Activated CD8-positive, alpha-beta memory T cell treated with anti-CD3 and anti-CD28 coated beads, Interleukin-2, amount 50 U/mL, for 1 hour (primary cell): ENCODE data around the gene ESM1.

Source experiments
- DNase-seq: peaks from one replicate; pipeline ENCODE4 v3.0.0-alpha.2; 2020; ENCODE audit errors: extremely low read depth

ESM1 gene

DNA sequence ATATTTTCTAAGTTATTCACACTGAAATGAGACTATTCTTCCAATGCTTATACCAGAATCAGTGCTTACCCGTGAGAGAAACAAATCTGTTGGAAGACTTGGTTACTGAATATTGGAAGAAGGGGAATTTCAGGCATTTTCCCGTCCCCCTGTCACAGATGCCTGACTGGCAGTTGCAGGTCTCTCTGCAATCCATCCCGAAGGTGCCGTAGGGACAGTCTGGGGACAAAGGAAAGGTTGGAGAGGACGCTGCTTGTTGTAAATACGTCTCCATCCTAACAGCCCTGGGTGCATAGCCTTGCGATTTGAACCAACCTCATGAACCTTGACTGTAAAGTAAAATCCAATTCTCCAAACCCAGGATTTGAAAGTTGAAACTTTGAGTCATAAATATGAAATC, 3.5 kb downstream of the ESM1 start:
- no peak for DNase-seq

GRCh38 chr5:54975701-54976100, 9.7 kb downstream of the ESM1 start:
- no peak for DNase-seq

DNA sequence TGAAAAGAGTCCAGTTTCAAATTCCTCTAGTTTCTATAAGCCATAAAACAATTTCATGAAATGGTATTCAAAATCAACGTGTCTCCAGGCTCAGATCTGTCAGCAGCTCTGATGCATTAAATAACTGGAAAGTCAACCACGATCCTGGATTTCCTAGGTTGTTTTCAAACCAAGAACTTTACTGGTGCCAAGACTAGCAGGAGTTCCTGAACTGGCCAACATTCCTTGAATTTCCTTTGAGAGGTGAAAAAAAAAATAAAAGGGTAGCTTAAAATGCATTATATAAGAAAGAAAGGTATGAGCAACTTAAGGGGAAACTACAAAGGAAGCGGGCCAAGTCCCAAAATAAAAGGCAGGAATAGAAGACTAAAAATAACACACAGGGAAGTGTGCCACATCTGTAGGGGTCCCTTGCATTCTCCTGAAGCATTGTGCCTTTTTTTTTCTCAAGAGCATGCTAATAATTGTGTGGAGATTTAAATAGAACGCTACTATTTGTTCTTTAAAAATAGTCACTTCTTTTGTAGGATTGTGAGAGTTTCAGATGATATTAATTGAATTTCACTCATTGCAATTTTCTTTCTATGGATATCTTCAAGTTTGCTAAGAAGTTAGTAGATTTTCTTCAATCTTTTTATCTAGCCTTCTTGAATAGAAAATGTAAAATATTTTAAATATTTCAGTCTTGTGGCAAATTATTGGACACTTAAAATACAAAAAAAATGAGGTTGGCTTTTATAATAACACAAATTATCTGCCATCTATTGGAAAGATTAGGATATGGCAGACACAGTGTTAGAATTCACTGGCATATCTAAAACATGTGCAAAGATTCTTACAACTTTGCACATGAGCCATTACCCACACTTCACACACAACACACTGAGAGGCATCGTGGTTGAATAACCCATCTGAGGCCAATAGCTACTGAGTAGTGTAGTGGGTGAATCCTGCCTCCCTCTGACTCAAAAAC, 15.3 kb downstream of the ESM1 start:
- DNase-seq, result no peak

DNA sequence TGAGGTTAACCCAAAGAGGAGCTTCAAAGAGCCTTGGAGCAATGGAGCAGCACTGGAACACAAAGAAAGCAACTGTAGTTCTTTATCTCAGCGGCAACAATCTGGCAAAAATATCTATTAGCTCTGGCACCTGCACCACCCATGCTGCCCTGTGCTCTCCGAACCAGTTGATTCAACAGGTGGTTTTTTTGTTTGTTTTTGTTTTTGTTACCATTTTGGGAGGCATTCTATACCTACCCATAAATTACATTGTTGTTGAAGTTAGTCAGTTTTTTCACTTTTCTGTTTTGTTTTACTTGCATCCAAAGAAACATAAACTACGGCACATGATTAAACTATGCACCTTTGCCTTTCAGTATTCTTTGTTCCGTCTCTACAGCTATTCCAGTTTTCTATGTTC, 16.2 kb downstream of the ESM1 start:
- DNase-seq, result no peak

GRCh38 chr5:54965806-54966205, 19.6 kb downstream of the ESM1 start:
- DNase-seq, result no peak

- DNase-seq, result no peak
Measured at GRCh38 chr5:54964405-54964804, 21.0 kb downstream of the ESM1 start.

- DNase-seq, result no peak
Measured at GRCh38 chr5:54959673-54960418, 25.5 kb downstream of the ESM1 start.

DNA sequence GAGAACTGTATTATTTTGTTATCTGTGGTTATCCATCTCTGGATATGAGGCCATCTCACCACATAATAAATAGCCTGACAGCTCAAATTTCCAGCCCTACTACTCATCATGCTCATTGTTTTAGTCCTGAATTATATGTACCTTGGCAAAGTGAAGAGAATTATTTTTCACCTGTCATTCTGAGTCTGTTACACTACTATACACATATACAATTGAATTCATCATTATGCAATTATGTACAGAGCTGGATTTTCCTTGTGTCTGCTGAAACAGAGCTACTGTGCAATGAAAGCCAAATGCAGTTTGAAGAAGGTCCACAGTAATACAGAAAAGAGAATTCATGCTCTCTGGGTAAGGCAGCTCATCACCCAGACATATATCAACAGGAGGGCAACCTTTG, 28.5 kb downstream of the ESM1 start:
- DNase-seq, result no peak

DNA sequence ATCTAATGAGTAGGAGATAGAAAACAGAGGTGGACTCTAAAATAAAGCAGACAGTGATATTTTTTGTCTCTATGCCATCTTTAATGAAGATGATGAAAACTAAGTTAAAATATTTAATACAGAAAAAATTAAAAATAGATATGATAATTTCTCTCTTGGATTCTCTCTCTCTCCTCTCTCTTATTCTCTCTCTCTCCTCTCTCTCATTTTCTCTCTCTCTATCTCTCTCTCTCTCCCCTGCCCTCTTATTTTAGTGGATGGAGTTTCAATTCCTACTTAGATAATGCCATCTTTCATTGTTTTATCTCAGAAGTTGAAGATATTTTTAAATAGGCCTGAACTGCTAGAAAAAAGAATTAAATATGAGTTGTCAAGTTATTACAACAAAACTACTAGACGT, 38.2 kb downstream of the ESM1 start:
- DNase-seq, result no peak

DNA sequence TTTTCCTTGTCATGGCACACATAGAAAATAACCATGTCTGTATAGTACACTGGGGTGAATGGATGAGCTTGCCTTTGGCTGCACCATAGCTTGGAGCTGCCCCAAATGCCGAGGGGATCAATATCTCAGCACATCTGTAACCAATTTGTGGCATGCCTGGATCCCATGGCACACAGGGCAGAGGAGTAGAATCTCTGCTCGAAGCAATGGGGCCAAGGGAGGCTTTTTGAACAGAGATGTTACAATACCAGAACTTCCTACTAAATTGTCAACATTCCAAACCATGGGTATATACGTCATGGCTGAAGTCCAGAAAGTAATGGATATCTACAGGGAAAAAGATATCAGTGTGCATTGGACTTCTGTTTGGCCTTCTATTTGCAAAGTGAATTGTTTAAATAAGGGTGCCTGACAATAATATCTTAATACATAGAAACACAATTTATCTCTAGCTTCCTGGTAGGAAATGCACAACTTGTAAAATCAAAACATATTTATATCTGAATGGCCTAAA, 39.0 kb downstream of the ESM1 start:
- DNase-seq, result no peak

GRCh38 chr5:54944364-54944763, 41.0 kb downstream of the ESM1 start:
- DNase-seq, result peak; percentile 3

DNA sequence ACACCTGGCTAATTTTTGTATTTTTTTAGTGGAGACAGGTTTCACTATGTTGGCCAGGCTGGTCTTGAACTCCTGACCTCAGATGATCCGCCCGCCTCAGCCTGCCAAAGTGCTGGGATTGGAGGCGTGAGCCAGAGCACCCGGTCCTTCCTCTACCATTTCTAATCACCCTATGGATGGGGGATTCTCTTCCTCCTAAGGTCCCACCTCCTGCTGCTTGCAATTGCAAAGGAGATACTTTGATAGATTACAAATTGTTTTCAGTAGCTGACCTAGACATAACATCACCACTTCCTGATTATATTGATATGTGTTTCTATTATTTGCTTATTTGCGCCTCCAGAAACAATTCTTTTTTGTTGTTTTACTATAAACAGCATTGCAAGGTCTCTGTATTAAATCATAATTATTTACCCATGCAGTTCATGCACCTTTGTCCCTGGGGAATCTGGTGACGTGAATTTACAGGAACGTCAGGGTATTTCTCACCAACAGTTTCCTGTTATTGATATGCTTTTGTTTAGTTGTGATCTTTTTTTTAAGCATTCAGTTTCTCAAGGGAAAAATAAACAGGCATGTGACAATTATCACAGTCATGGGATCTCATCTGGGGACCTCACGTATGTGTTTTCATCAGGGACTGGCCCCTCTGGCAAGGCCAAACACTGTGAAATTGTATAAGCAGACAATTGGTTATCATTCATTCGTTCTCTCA, 43.2 kb downstream of the ESM1 start:
- no peak for DNase-seq

DNA sequence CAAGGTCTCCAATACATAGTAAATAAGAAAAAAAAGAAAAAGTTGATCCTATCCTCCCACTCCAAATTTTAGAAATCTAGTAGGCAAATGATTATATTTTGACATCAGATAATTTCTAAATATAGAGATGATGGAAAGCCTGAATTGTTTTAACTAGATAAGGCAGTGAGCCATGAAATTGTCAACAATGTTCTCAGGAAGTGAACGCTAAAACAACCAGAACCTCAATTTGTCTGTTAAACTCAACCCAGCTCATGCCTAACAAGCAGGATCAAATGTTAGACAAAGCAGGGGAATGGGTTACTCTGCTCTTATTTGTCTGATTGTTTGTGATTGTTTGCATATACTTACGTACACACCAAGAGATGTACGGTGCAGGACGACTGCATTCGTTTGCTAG, 49.2 kb downstream of the ESM1 start:
- no peak for DNase-seq

- DNase-seq, result no peak
Measured at GRCh38 chr5:54932789-54933188, 52.6 kb downstream of the ESM1 start.

GRCh38 chr5:54930736-54931135, 54.7 kb downstream of the ESM1 start:
- DNase-seq, result no peak
